K562 (cell line): ENCODE data around the gene ODAPH. TPM values are rescaled to one million over a fixed set of nuclear protein-coding genes. Genes with fewer than 3 reads are reported as not detected.

Experiments
- ARID1B ChIP-seq: fragments of 450-650 bp; IDR thresholded peaks from 2 replicates; pipeline ENCODE4 v1.6.1; 2016; ENCODE audit warnings: antibody characterized with exemption, mild to moderate bottlenecking, inconsistent platforms
- BCOR ChIP-seq: fragments of 450-650 bp; IDR thresholded peaks from 2 replicates; pipeline ENCODE4 v1.6.1; 2016
- CC2D1A ChIP-seq: fragments of 450-650 bp; IDR thresholded peaks from 2 replicates; pipeline ENCODE4 v1.6.1; 2017; ENCODE audit warnings: mild to moderate bottlenecking
- DACH1 ChIP-seq: fragments of 450-650 bp; IDR thresholded peaks from 2 replicates; pipeline ENCODE4 v1.6.1; 2018; ENCODE audit not compliant: partially characterized antibody
- GATAD2B ChIP-seq: fragments of 450-650 bp; IDR thresholded peaks from 2 replicates; pipeline ENCODE4 v1.6.1; 2017; ENCODE audit warnings: mild to moderate bottlenecking, borderline replicate concordance
- MLX ChIP-seq, 2 experiments: fragments of 450-650 bp in 1 of 2; sonication (generic) in 1 of 2; formaldehyde crosslinking; conservative IDR thresholded peaks; 2 replicates each; pipeline versions ENCODE4 v1.4.0 to v1.8.1; 2020 to 2022; ENCODE audit warnings: mild to moderate bottlenecking in 1 of 2, missing genetic modification reagents in 1 of 2
- MTA3 ChIP-seq: fragments of 450-650 bp; formaldehyde crosslinking; IDR thresholded peaks from 2 replicates; pipeline ENCODE4 v1.6.1; 2017; ENCODE audit warnings: mild to moderate bottlenecking, borderline replicate concordance
- POU5F1 ChIP-seq: fragments of 150-350 bp; IDR thresholded peaks from 2 replicates; pipeline ENCODE4 v1.6.1; 2014; ENCODE audit warnings: borderline replicate concordance, low read length, low read depth, mild to moderate bottlenecking; ENCODE audit not compliant: partially characterized antibody
- RFX1 ChIP-seq: fragments of 450-650 bp; IDR thresholded peaks from 2 replicates; pipeline ENCODE4 v1.6.1; 2016; ENCODE audit warnings: mild to moderate bottlenecking, moderate library complexity
- SMARCC2 ChIP-seq: fragments of 450-650 bp; IDR thresholded peaks from 2 replicates; pipeline ENCODE4 v1.6.1; 2017; ENCODE audit warnings: antibody characterized with exemption, moderate library complexity, mild to moderate bottlenecking, low read depth
- SPI1 ChIP-seq: IDR thresholded peaks from 2 replicates; pipeline ENCODE4 v1.6.1; 2011; ENCODE audit warnings: low read depth, low read length, control low read depth, borderline replicate concordance
- WHSC1 ChIP-seq: IDR thresholded peaks from one replicate; pipeline ENCODE4 v1.6.1; 2012; ENCODE audit warnings: low read length, control low read depth, inconsistent platforms
- ZNF407 ChIP-seq: fragments of 450-650 bp; IDR thresholded peaks from 2 replicates; pipeline ENCODE4 v1.6.1; 2016; ENCODE audit warnings: low read depth
- ZNF592 ChIP-seq: fragments of 450-650 bp; IDR thresholded peaks from 2 replicates; pipeline ENCODE4 v1.6.1; 2017; ENCODE audit warnings: antibody characterized with exemption, mild to moderate bottlenecking
- polyA plus RNA-seq, 8 experiments: library from polyadenylated mRNA; depleted of rRNA in 4 of 8; stranded (reverse) in 5 of 8; unstranded in 3 of 8; fragments of >200 nt; fragmentation: Nextera tagmentation in 2 of 8; fragmentation: Illumina TruSeq in 1 of 8; extraction: Ambion mirVana in 2 of 8; extraction: Trizol in 1 of 8; gene quantifications; 2 replicates each; pipeline versions ENCODE4 v1.2.1 to v1.2.3, GENCODE V29; 2011 to 2014; ENCODE audit warnings: inconsistent platforms in 1 of 8, missing spikeins in 1 of 8
- total RNA-seq, 7 experiments: library from RNA; depleted of rRNA in 6 of 7; stranded (reverse); fragments of >200 nt in 6 of 7; fragmentation: Illumina TruSeq in 2 of 7; extraction: Trizol in 2 of 7; gene quantifications; 2 replicates each; pipeline versions ENCODE4 v1.2.1 to v1.2.3, GENCODE V29; 2011 to 2021; ENCODE audit warnings: low replicate concordance in 1 of 7

ODAPH gene
- total and polyA plus RNA-seq, 9 of the 15 experiments (the other 6 are each of a cell fraction or from before 2014, with no cell fraction given): not detected

- TF ChIP-seq MLX (CRISPR knock-in tag; conservative IDR thresholded peaks at IDR 0.05) (no peak), DACH1 (peak; percentile 93), GATAD2B (peak; percentile 83; the same call in 1 of the 2 replicates), ZNF592 (no peak; the same call in 1 of the 2 replicates), RFX1 (peak; percentile 28; the same call in 1 of the 2 replicates), WHSC1 (no peak), SPI1 (peak; percentile 31; the same call in 1 of the 2 replicates), CC2D1A (peak; percentile 32; the same call in 1 of the 2 replicates), ARID1B (peak; percentile 96), POU5F1 (no peak), MTA3 (peak; percentile 31; the same call in 1 of the 2 replicates), SMARCC2 (peak; percentile 81), ZNF407 (no peak), BCOR (peak; percentile 38; the same call in 1 of the 2 replicates)
Measured at GRCh38 chr4:75512386-75513211, 43.3 kb upstream of the ODAPH start (continued).
